PFSK-1 (cell line): ENCODE data around the gene MEIG1.

Source experiments
- FOXP2 ChIP-seq: optimal IDR thresholded peaks from 2 replicates; pipeline ENCODE3; 2011; ENCODE audit warnings: borderline replicate concordance, control low read depth, inconsistent platforms; ENCODE audit not compliant: insufficient read depth; ENCODE audit errors: extremely low read length, extremely low read depth
- POLR2AphosphoS5 ChIP-seq: IDR thresholded peaks from 2 replicates; pipeline ENCODE4 v1.6.1; 2012; ENCODE audit warnings: low read depth, mild to moderate bottlenecking, control low read depth, low read length, moderate library complexity
- REST ChIP-seq, 2 experiments: IDR thresholded peaks; 2 replicates each; pipeline versions ENCODE4 v1.6.1 to v1.8.0; 2011 to 2012; ENCODE audit warnings: low read depth in 2 of 2, low read length in 2 of 2, control low read depth in 1 of 2, inconsistent platforms in 1 of 2, mild to moderate bottlenecking in 1 of 2, moderate library complexity in 1 of 2; ENCODE audit not compliant: insufficient read depth in 1 of 2
- SIN3A ChIP-seq: IDR thresholded peaks from 2 replicates; pipeline ENCODE4 v1.6.1; 2012; ENCODE audit warnings: mild to moderate bottlenecking, low read length, moderate library complexity, borderline replicate concordance; ENCODE audit not compliant: insufficient read depth
- TAF1 ChIP-seq: IDR thresholded peaks from 2 replicates; pipeline ENCODE4 v1.6.1; 2012; ENCODE audit warnings: low read length, control low read depth, borderline replicate concordance; ENCODE audit not compliant: insufficient read depth

MEIG1 gene

GRCh38 chr10:14947268-14947667 is 11.9 kb upstream of the MEIG1 start:
- TF ChIP-seq FOXP2 (no peak), POLR2AphosphoS5 (no peak), TAF1 (no peak)

GRCh38 chr10:14949291-14949690 is 9.9 kb upstream of the MEIG1 start:
- no peak for TF ChIP-seq REST (IDR thresholded peaks at IDR 0.05; ENCODE audit: insufficient read depth in 1 of 2, low read depth in 2 of 2, low read length in 2 of 2)
- TF ChIP-seq FOXP2 = no peak
- no peak for TF ChIP-seq TAF1
- no peak for TF ChIP-seq SIN3A
- no peak for TF ChIP-seq POLR2AphosphoS5

GRCh38 chr10:14952851-14953423 is 6.3 kb upstream of the MEIG1 start:
- TF ChIP-seq FOXP2 = no peak
- TF ChIP-seq SIN3A = no peak
- TF ChIP-seq POLR2AphosphoS5 = no peak
- no peak for TF ChIP-seq REST (IDR thresholded peaks at IDR 0.05; ENCODE audit: insufficient read depth in 1 of 2, low read depth in 2 of 2, low read length in 2 of 2)
- no peak for TF ChIP-seq TAF1

GRCh38 chr10:14953424-14954000 is 5.7 kb upstream of the MEIG1 start:
- no peak for TF ChIP-seq TAF1
- TF ChIP-seq REST (IDR thresholded peaks at IDR 0.05; ENCODE audit: insufficient read depth in 1 of 2, low read depth in 2 of 2, low read length in 2 of 2) = no peak
- no peak for TF ChIP-seq SIN3A
- TF ChIP-seq FOXP2 = no peak
- TF ChIP-seq POLR2AphosphoS5 = no peak

- TF ChIP-seq FOXP2 = no peak
- TF ChIP-seq POLR2AphosphoS5 = peak; percentile 87
- peak in 1 of 2 experiments; percentile 53; a peak in 1 of 4 replicates for TF ChIP-seq REST (IDR thresholded peaks at IDR 0.05; ENCODE audit: insufficient read depth in 1 of 2, low read depth in 2 of 2, low read length in 2 of 2)
- TF ChIP-seq TAF1 = peak; percentile 50; the same call in 1 of the 2 replicates
- peak; percentile 76; the same call in 1 of the 2 replicates for TF ChIP-seq SIN3A
Measured at GRCh38 chr10:14954001-14954770, 5.0 kb upstream of the MEIG1 start, which contains the start of gene DCLRE1C. TSS of gene DCLRE1C (minus strand) at chr10:14954096. CDS start at chr10:14954010, 86 bp downstream.
